Caki2 (cell line): Measurements from ENCODE around the gene DDX31. TPM values are rescaled to one million over a fixed set of nuclear protein-coding genes. Genes with fewer than 3 reads are reported as not detected.

Experiments
- DNase-seq: peaks from one replicate; pipeline ENCODE4 v3.0.0-alpha.2; 2015; ENCODE audit warnings: low read depth
- in situ Hi-C: cut with HindIII; loops from 2 replicates; pipeline ENCODE4 v1.10.0; 2016; ENCODE audit warnings: low sequenced_read_pairs, low pct_unique_long_range_greater_than_20kb, mixed read lengths
- total RNA-seq: library from RNA; depleted of rRNA; stranded (reverse); fragments of >200 nt; shearing (Covaris generic); gene quantifications from 2 replicates; pipeline ENCODE4 v1.2.3, GENCODE V29; 2014; ENCODE audit warnings: low replicate concordance

Gene DDX31
- total RNA-seq, 1 experiment from 2014 or later: 14.2 TPM

DNA sequence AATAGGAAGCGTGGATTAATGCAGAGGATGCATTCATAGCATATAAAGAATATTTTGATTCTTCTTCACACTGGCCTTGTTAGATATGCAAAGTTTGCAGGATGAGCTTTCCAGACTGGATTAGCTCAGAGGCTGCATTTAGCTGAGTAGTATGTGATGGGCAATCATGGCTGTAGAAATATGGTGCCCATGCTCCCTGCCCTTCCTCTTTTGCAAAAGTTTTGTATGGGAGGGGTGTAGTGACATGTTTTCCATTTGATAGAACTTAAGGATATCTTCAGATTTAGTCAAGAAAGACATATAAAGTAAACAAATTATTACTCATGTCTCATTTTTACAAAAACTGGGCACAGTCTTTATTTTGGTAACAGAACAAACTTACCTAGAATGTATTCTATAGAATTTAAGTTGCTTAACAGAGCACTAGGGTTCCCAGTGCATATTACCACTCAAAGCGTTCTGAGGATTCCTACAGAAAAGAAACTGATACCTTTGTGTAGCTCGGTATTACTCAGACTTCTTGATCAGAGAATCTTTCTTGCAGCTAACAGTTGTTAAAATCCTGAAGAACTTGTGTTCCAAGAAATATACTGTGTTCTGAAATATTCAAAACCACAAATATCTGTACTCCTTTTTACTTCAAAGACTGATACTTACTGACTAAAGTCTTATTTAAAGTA lies 10.3 kb upstream of the DDX31 start:
- in situ Hi-C loops: no loop called here
- DNase-seq: no peak

DNA sequence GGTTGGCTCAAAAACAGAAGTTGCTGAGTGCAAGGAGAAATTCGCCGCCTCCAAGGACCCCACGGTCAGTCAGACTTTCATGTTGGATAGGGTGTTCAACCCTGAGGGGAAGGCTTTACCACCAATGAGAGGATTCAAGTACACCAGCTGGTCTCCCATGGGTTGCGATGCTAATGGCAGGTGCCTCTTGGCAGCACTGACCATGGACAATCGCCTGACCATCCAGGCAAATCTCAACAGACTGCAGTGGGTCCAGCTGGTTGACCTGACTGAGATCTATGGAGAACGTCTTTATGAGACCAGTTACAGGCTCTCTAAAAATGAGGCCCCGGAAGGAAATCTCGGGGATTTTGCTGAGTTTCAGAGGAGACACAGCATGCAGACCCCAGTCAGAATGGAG lies 8.2 kb upstream of the DDX31 start:
- DNase-seq: no peak
- in situ Hi-C loops: no loop called here

GRCh38 chr9:132674485-132674884 lies 4.7 kb upstream of the DDX31 start:
- in situ Hi-C loops: no loop called here
- DNase-seq: no peak

GRCh38 chr9:132673355-132673754 lies 3.6 kb upstream of the DDX31 start:
- in situ Hi-C loops: no loop called here

DNA sequence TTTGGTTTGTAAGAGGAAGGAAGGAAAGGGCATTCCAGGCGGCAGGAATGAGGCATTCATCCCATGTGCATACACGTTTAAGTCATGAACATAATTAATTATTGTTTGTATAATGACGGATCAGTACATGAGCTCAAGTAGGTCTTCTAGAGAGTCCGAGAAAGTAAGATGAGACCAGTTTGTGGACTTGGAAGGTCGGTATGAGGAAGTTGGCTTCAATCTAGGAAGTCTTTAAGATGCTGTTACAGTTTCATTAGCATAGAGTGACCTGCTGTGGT lies 2.6 kb upstream of the DDX31 start:
- in situ Hi-C loops: no loop called here
- peak; percentile 65 for DNase-seq

More at GRCh38 chr9:132673355-132673754, 3.6 kb upstream of the DDX31 start:
- DNase-seq: peak; percentile 35

DNA sequence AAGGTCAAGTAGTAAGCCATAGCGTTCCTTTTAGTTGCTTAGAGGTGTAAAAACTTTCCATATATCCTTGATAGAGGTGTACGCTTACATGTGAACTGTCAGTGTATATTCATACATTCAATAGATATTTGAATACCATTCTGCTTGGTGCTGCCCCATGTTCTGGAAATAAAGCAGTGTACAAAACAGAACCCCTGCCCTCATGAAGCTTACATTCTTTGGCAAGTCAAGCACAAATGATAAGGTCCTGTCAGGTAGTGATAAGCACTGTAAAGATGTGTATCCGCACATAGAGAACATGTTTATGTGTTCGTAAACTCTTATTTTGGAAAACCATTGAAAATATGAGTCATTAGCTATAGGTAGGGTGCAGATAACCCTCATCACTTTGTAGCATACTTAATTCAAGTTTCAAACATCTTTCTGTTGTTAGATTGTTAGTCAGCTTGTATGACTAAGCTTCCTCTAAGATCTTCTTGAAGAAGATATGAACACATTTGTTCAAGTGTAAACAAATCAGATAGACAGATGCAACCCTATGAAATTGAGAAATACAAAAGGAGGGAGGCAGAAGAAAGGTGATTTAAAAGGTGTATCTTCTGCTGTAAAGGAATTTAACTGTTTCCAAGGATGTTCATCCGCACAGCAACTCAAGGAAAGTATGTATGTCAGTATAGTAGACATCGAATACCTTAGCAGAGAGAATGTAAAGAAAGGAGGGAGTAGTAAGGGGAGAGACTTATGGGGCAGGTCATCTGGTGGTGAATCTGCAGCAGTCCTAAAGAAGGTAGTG lies 2.0 kb upstream of the DDX31 start:
- peak; percentile 23 for DNase-seq
- in situ Hi-C loops: no loop called here

GRCh38 chr9:132670457-132671391 lies 941 bp upstream of the DDX31 start, which contains the start of gene GTF3C4:
Gene GTF3C4 (plus strand): TSS chr9:132670464. CDS start chr9:132670599, 135 bp downstream.
- in situ Hi-C loops: no loop called here
- DNase-seq: peak; percentile 53

DNA sequence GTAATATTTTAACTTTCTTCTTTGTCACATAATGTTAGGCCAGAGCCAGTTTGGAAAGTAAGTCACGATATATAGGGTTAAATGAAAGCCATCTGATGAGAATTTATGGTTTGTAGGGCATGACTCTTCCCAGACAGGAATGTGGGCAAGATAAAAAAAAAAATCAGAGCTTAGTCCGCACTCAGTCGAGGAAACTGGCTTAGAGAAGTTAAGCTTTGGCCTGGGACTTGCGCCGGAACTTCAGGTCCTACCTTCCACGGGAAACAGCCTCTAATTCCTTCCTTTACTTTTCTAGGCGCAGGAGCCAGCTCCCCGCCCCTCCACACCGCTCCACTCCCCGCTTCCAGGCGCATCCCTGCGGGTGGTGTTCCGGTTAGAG lies 475 bp downstream of the DDX31 start:
- no peak for DNase-seq

DNA sequence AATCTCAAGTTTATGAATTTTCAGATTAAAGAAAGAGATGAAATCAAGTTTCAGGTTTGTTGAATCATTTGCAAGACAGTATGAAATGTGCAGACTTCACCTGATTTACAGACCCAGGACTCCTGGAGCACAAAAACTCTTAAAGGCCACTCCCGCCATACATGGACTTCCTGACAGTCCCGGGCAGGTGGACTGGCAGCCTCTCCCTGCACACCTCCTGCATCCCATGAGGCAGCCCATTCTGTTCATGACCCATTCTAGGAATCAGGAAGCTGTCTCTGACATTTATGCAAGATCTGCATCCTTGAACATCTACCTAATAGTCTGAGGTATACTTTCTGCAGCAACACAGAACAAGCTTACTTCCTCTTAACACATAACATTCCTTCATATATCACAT lies 5.9 kb downstream of the DDX31 start:
- no peak for DNase-seq
- in situ Hi-C loops: no loop called here

More for the DNA sequence above, 475 bp downstream of the DDX31 start:
- in situ Hi-C loops: no loop called here

DNA sequence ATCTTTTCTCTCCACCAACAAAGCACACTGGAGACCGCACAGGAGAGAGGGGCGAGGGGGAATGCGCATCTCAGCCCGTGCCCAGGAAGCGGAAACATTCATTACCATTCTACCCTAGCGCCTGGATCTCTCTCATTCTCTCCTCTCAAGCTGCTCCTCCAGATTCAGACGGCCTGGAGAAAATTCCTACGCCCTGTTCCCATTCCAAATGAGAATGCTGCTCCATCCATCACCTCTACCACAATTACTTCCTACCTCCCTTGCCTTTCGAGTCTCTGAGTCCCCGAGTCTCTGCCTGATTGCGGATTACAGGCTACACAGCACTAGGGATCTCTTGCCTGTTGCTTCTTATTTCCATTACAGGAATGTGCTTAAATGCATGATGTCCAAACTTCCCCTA lies 6.7 kb downstream of the DDX31 start:
- in situ Hi-C loops: no loop called here
- no peak for DNase-seq

GRCh38 chr9:132662152-132662945 lies 7.4 kb downstream of the DDX31 start:
- DNase-seq: peak; percentile 76
- in situ Hi-C loops: no loop called here

- DNase-seq: no peak
- in situ Hi-C loops: no loop called here
These were observed 13.5 kb downstream of the DDX31 start for GRCh38 chr9:132656299-132656698.

DNA sequence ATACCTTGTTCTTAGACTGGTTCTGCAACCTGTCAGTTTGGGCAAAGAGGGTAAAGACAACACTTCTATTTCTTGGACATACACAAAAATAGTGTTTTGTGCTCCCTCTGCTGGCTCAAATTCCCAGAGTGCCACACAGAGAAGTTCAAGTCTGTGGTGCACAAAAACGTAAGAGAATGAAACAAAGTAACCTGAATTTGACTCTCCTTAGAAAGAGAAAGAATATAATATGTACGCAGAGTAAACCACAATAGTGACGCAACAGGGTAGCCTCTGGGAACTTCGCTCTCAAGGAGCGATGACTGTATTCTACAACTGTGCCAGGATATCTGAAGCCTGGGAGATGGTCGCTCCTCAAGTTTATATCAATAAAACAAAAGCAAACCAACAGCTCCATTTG lies 18.5 kb downstream of the DDX31 start:
- DNase-seq: no peak
- in situ Hi-C loops: no loop called here

GRCh38 chr9:132648685-132649084 lies 21.1 kb downstream of the DDX31 start:
- no peak for DNase-seq
- in situ Hi-C loops: no loop called here

- DNase-seq: no peak
- in situ Hi-C loops: no loop called here
These were observed 21.5 kb downstream of the DDX31 start for GRCh38 chr9:132648283-132648682.

- in situ Hi-C loops: no loop called here
These were observed 22.0 kb downstream of the DDX31 start for GRCh38 chr9:132647806-132648205.

DNA sequence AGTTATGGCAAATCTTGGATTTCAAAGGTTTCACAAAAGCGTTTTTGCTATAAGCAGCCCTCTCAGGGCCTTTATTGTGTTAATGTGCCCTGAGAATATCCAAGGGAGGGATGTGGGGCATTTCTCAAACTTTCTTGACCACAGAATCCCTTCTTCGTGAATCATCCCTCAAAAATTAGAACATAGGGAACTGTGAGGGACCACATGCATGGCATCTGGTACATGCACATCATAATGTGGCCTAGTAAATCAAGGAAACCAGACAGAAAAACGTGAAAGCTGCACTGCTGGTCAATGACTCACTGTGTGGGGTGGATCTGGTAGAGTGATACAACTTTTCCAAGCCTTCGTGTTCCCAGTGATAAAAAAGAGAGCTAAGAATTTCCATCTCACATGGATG lies 22.4 kb downstream of the DDX31 start:
- in situ Hi-C loops: no loop called here
- DNase-seq: no peak

More at GRCh38 chr9:132647806-132648205, 22.0 kb downstream of the DDX31 start:
- DNase-seq: no peak

DNA sequence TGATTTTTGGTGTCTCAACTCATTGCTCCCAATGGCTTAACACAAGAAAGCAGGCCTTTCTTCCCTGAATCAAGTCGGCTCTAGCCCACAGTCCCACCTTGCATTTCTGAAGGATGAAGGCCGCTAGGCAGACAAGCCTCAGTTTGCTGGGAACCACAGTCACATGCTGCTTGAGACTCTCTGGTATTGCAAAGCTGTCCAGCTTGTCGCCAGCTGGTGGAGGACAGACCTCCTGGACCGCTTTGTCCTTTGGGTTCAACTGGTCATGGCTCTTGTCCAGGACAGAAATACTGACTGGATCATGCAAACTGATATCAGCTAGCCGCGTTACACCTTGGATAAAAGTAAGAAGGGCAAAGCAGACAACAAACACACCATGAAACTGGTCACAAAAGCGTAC lies 23.1 kb downstream of the DDX31 start:
- in situ Hi-C loops: no loop called here

More for the DNA sequence above, 23.1 kb downstream of the DDX31 start:
- no peak for DNase-seq
